Breast epithelium (tissue), 3 donors: Measurements from ENCODE around the gene LRRC8A.

Experiments
- POLR2A ChIP-seq: fragments of 450-650 bp; IDR thresholded peaks from one replicate; pipeline ENCODE4 v1.6.1; 2016; ENCODE audit warnings: antibody characterized with exemption, mild to moderate bottlenecking, moderate library complexity
- POLR2AphosphoS5 ChIP-seq, 3 donors: sonication (generic); formaldehyde crosslinking; IDR thresholded peaks; one replicate each; pipeline ENCODE4 v1.6.1; 2017; ENCODE audit warnings: antibody characterized with exemption in 3 of 3
- TF ChIP-seq, protein P1 (sequence below), 3 donors: fragments of 450-650 bp; IDR thresholded peaks; one replicate each; pipeline ENCODE4 v1.5.1; 2016 to 2017; ENCODE audit warnings: antibody characterized with exemption in 3 of 3, mild to moderate bottlenecking in 3 of 3, moderate library complexity in 3 of 3

DNA sequence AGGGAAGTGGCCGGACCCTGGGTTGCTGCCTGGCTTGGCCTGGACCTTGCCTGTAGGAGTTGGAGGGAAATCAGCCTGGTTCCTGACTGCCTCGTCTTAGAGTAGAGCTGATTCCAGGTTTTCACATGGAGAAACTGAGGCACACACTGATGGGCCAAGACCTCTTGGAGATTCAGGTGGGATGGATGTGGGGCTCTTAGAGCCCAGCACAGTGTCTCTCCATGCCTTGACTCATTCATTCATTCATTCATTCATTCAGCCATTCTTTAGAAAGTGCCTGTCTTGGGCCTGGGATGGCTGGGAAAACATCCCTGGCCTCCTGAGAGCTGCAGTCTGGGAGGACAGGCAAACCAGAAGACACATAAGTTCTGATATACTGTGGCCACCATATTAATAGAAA lies 2.2 kb downstream of the LRRC8A start:
- TF ChIP-seq POLR2A (no peak), POLR2AphosphoS5 (IDR thresholded peaks at IDR 0.05) (no peak)
- TF ChIP-seq, protein P1, sequence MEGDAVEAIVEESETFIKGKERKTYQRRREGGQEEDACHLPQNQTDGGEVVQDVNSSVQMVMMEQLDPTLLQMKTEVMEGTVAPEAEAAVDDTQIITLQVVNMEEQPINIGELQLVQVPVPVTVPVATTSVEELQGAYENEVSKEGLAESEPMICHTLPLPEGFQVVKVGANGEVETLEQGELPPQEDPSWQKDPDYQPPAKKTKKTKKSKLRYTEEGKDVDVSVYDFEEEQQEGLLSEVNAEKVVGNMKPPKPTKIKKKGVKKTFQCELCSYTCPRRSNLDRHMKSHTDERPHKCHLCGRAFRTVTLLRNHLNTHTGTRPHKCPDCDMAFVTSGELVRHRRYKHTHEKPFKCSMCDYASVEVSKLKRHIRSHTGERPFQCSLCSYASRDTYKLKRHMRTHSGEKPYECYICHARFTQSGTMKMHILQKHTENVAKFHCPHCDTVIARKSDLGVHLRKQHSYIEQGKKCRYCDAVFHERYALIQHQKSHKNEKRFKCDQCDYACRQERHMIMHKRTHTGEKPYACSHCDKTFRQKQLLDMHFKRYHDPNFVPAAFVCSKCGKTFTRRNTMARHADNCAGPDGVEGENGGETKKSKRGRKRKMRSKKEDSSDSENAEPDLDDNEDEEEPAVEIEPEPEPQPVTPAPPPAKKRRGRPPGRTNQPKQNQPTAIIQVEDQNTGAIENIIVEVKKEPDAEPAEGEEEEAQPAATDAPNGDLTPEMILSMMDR (IDR thresholded peaks at IDR 0.05) = no peak
